CD8-positive, alpha-beta memory T cell (primary cell): Measurements from ENCODE around the gene ARMC6. TPM values are rescaled to one million over a fixed set of nuclear protein-coding genes. Genes with fewer than 3 reads are reported as not detected.

ENCODE experiments used
- CTCF ChIA-PET: fragments of 350-600 bp; sonication (Branson Sonifier 250); formaldehyde crosslinking; loops from one replicate; lab custom pipeline; 2021; ENCODE audit warnings: antibody characterized with exemption; lab: Charles Lee
- POLR2A ChIA-PET: fragments of 350-600 bp; sonication (Branson Sonifier 250); formaldehyde crosslinking; loops from one replicate; lab custom pipeline; 2021; ENCODE audit warnings: antibody characterized with exemption; lab: Charles Lee
- DNase-seq, 5 donors: peaks; one replicate each; pipeline versions ENCODE4 v3.0.0 to v3.0.0-alpha.2; 2020 to 2022; ENCODE audit warnings: mixed read lengths in 1 of 5
- H3K27ac ChIP-seq: one replicate; pipeline ENCODE4 v1.7.0; 2013; ENCODE audit warnings: low read depth, mild to moderate bottlenecking, low read length, moderate library complexity
- H3K27me3 ChIP-seq: 2 replicates; pipeline ENCODE4 v1.7.0; 2013; ENCODE audit warnings: low read length, mild to moderate bottlenecking; ENCODE audit not compliant: insufficient read depth, poor library complexity, severe bottlenecking
- H3K36me3 ChIP-seq: 2 replicates; pipeline ENCODE4 v1.7.0; 2013; ENCODE audit warnings: mild to moderate bottlenecking, low read length, moderate library complexity; ENCODE audit not compliant: insufficient read depth
- H3K4me1 ChIP-seq: 2 replicates; pipeline ENCODE4 v1.7.0; 2013; ENCODE audit warnings: mild to moderate bottlenecking, low read length, moderate library complexity; ENCODE audit not compliant: insufficient read depth
- H3K4me3 ChIP-seq: 2 replicates; pipeline ENCODE4 v1.7.0; 2013; ENCODE audit warnings: mild to moderate bottlenecking, low read length
- H3K9me3 ChIP-seq: 2 replicates; pipeline ENCODE4 v1.7.0; 2013; ENCODE audit warnings: mild to moderate bottlenecking, low read length
- H3K27ac Mint-ChIP-seq, 8 donors: one replicate each; pipeline ENCODE4 v1.8.0; 2020 to 2021; ENCODE audit warnings: mixed read lengths in 8 of 8, mild to moderate bottlenecking in 6 of 8, inconsistent platforms in 3 of 8, moderate library complexity in 3 of 8
- H3K27me3 Mint-ChIP-seq, 2 donors: one replicate each; pipeline ENCODE4 v1.8.0; 2020 to 2021; ENCODE audit warnings: mixed read lengths in 2 of 2, mild to moderate bottlenecking in 1 of 2, moderate library complexity in 1 of 2
- H3K36me3 Mint-ChIP-seq, 3 donors: one replicate each; pipeline ENCODE4 v1.8.0; 2020 to 2021; ENCODE audit warnings: mixed read lengths in 3 of 3, inconsistent platforms in 1 of 3, mild to moderate bottlenecking in 1 of 3
- H3K4me1 Mint-ChIP-seq, 3 donors: one replicate each; pipeline ENCODE4 v1.8.0; 2020 to 2021; ENCODE audit warnings: mixed read lengths in 3 of 3, inconsistent platforms in 1 of 3, mild to moderate bottlenecking in 1 of 3
- H3K4me3 Mint-ChIP-seq, 7 donors: one replicate each; pipeline ENCODE4 v1.8.0; 2020 to 2021; ENCODE audit warnings: mixed read lengths in 7 of 7, mild to moderate bottlenecking in 6 of 7, moderate library complexity in 4 of 7, inconsistent platforms in 2 of 7
- H3K9me3 Mint-ChIP-seq, 5 donors: one replicate each; pipeline ENCODE4 v1.8.0; 2020 to 2022; ENCODE audit warnings: mixed read lengths in 5 of 5, mild to moderate bottlenecking in 3 of 5, moderate library complexity in 2 of 5, inconsistent platforms in 1 of 5
- polyA plus RNA-seq: library from polyadenylated mRNA; unstranded; fragments of 300-500 nt; fragmentation: Illumina TruSeq; gene quantifications from one replicate; pipeline ENCODE4 v1.2.3, GENCODE V29; 2021
- total RNA-seq, 2 experiments: library from RNA; stranded (reverse); gene quantifications; one replicate each; pipeline ENCODE4 v1.2.3, GENCODE V29; 2021

ARMC6 gene
- total and polyA plus RNA-seq, 3 experiments from 2014 or later: 34.1 to 61.9 (median 57.6) TPM

GRCh38 chr19:19071897-19072296 is 38.5 kb downstream of the ARMC6 start:
- H3K27me3 ChIP-seq: no peaks in the 10 kb centered on the region
- Mint-ChIP-seq H3K36me3 (peaks cover 0 to 45% (median 14%) of the 10 kb centered on the region in 3 donors), H3K4me1 (peaks cover 42 to 60% (median 50%) of the 10 kb centered on the region in 3 donors), H3K9me3 (no peaks in the 10 kb centered on the region), H3K27me3 (no peaks in the 10 kb centered on the region), H3K4me3 (no peak overlapping the region), H3K27ac (peak overlapping the region in 1 of 8 donors; percentile 23)
- POLR2A ChIA-PET: no interaction called here
- DNase-seq: no peak
- no peaks in the 10 kb centered on the region for H3K9me3 ChIP-seq
- H3K27ac ChIP-seq: no peak overlapping the region
- no peaks in the 10 kb centered on the region for H3K36me3 ChIP-seq
- no peak overlapping the region for H3K4me3 ChIP-seq
- CTCF ChIA-PET: no interaction called here
- peaks cover 16% of the 10 kb centered on the region for H3K4me1 ChIP-seq

- Histone ChIP-seq H3K27ac (no peak overlapping the region), H3K4me1 (peaks cover 2% of the 10 kb centered on the region), H3K4me3 (no peak overlapping the region), H3K27me3 (no peaks in the 10 kb centered on the region), H3K9me3 (no peaks in the 10 kb centered on the region), H3K36me3 (no peaks in the 10 kb centered on the region)
- peak overlapping the region in 1 of 8 donors; percentile 9 for H3K27ac Mint-ChIP-seq
- ChIA-PET POLR2A (interaction anchor here (0.5 to 0.6 kb wide), 2 partner anchors 221 to 914 kb away, joined by 3 read pairs; no protein-coding TSS in a partner anchor), CTCF (no interaction called here)
- H3K36me3 Mint-ChIP-seq: peaks cover 3 to 59% (median 18%) of the 10 kb centered on the region in 3 donors
- H3K4me1 Mint-ChIP-seq: peaks cover 37 to 57% (median 45%) of the 10 kb centered on the region in 3 donors
- no peak overlapping the region for H3K4me3 Mint-ChIP-seq
- no peaks in the 10 kb centered on the region for H3K9me3 Mint-ChIP-seq
- no peak for DNase-seq
- no peaks in the 10 kb centered on the region for H3K27me3 Mint-ChIP-seq
Observed at GRCh38 chr19:19074196-19074882, 40.9 kb downstream of the ARMC6 start.

DNA sequence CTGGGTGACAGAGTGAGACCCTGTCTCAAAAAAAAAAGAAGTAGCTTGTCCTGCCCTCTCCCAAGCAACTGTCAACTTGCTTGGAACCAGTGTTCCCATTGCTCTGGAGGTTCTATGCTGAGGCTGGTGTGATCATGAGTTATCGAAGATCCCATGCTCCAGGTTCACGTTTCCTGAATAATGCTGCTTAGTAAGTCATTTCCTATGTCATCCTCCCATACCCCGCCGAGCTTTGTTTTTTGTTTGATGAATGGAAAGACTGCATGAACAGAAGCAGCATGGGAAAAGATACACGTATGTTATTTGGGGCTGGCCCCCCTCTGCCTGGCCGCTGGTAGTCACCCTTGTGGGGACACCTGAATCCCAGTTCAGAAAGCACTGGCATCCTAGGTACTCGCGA is 41.7 kb downstream of the ARMC6 start:
- Histone ChIP-seq H3K36me3 (no peaks in the 10 kb centered on the region), H3K4me1 (no peaks in the 10 kb centered on the region), H3K4me3 (no peak overlapping the region), H3K27me3 (no peaks in the 10 kb centered on the region), H3K9me3 (no peaks in the 10 kb centered on the region), H3K27ac (no peak overlapping the region)
- Mint-ChIP-seq H3K4me1 (peaks cover 39 to 58% (median 49%) of the 10 kb centered on the region in 3 donors), H3K27ac (no peak overlapping the region), H3K36me3 (peaks cover 3 to 65% (median 16%) of the 10 kb centered on the region in 3 donors), H3K27me3 (no peaks in the 10 kb centered on the region), H3K4me3 (no peak overlapping the region), H3K9me3 (no peaks in the 10 kb centered on the region)
- ChIA-PET CTCF (no interaction called here), POLR2A (interaction anchor here (0.5 to 0.6 kb wide), 2 partner anchors 220 to 915 kb away, joined by 3 read pairs; no protein-coding TSS in a partner anchor)
- DNase-seq: no peak

DNA sequence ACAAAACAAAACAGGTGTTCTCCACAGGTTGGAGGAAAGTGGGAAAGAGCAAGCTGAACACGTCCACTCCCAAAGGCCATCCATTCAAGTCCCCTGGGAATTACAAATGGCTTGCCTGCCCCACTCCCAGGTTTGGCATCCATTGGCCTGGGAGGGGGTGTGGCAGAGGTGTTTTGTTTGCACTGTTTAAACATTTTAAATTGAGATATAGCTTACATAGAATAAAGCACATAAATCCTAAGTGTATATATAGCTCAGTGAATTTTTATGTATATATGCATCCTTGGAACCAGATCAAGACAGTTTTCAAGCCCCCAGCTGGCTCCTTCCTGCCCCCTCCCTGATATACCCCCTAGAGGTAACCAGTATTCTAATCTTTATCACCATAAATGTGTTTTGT is 43.1 kb downstream of the ARMC6 start:
- H3K27ac ChIP-seq: no peak overlapping the region
- no peak overlapping the region for H3K4me3 ChIP-seq
- no peak overlapping the region for H3K27ac Mint-ChIP-seq
- no peak for DNase-seq
- ChIA-PET CTCF (interaction anchor here (0.5 to 1.0 kb wide), 2 partner anchors 12 to 384 kb away, joined by 3 read pairs; no protein-coding TSS in a partner anchor), POLR2A (no interaction called here)
- H3K4me1 Mint-ChIP-seq: peaks cover 36 to 50% (median 46%) of the 10 kb centered on the region in 3 donors
- H3K27me3 Mint-ChIP-seq: no peaks in the 10 kb centered on the region
- no peaks in the 10 kb centered on the region for H3K4me1 ChIP-seq
- no peaks in the 10 kb centered on the region for H3K27me3 ChIP-seq
- H3K36me3 ChIP-seq: no peaks in the 10 kb centered on the region
- no peak overlapping the region for H3K4me3 Mint-ChIP-seq
- no peaks in the 10 kb centered on the region for H3K9me3 Mint-ChIP-seq
- peaks cover 3 to 58% (median 14%) of the 10 kb centered on the region in 3 donors for H3K36me3 Mint-ChIP-seq
- H3K9me3 ChIP-seq: no peaks in the 10 kb centered on the region

- CTCF ChIA-PET: interaction anchor here (1.0 kb wide), 1 partner anchor 12 kb away, joined by 3 read pairs; no protein-coding TSS in a partner anchor
- Histone ChIP-seq H3K4me3 (no peak overlapping the region), H3K4me1 (no peaks in the 10 kb centered on the region), H3K27me3 (no peaks in the 10 kb centered on the region), H3K27ac (no peak overlapping the region), H3K9me3 (no peaks in the 10 kb centered on the region), H3K36me3 (no peaks in the 10 kb centered on the region)
- no peak for DNase-seq
- no peak overlapping the region for H3K4me3 Mint-ChIP-seq
- no peaks in the 10 kb centered on the region for H3K9me3 Mint-ChIP-seq
- no peaks in the 10 kb centered on the region for H3K27me3 Mint-ChIP-seq
- POLR2A ChIA-PET: no interaction called here
- peak overlapping the region in 1 of 8 donors; percentile 55 for H3K27ac Mint-ChIP-seq
- peaks cover 33 to 52% (median 43%) of the 10 kb centered on the region in 3 donors for H3K4me1 Mint-ChIP-seq
- H3K36me3 Mint-ChIP-seq: peaks cover 3 to 59% (median 14%) of the 10 kb centered on the region in 3 donors
Observed at GRCh38 chr19:19077103-19077502, 43.7 kb downstream of the ARMC6 start.

- Mint-ChIP-seq H3K9me3 (no peaks in the 10 kb centered on the region), H3K4me1 (peaks cover 28 to 43% (median 36%) of the 10 kb centered on the region in 3 donors), H3K27ac (no peak overlapping the region), H3K4me3 (no peak overlapping the region), H3K36me3 (peaks cover 3 to 60% (median 12%) of the 10 kb centered on the region in 3 donors), H3K27me3 (no peaks in the 10 kb centered on the region)
- Histone ChIP-seq H3K27ac (no peak overlapping the region), H3K36me3 (no peaks in the 10 kb centered on the region), H3K27me3 (no peaks in the 10 kb centered on the region), H3K4me3 (no peak overlapping the region), H3K4me1 (no peaks in the 10 kb centered on the region), H3K9me3 (no peaks in the 10 kb centered on the region)
- CTCF ChIA-PET: no interaction called here
- POLR2A ChIA-PET: no interaction called here
- no peak for DNase-seq
Observed at GRCh38 chr19:19078801-19079200, 45.4 kb downstream of the ARMC6 start.

- Histone ChIP-seq H3K27ac (no peak overlapping the region), H3K27me3 (no peaks in the 10 kb centered on the region), H3K4me1 (no peaks in the 10 kb centered on the region), H3K36me3 (no peaks in the 10 kb centered on the region), H3K9me3 (no peaks in the 10 kb centered on the region), H3K4me3 (no peak overlapping the region)
- Mint-ChIP-seq H3K27me3 (no peaks in the 10 kb centered on the region), H3K4me1 (peaks cover 23 to 40% (median 33%) of the 10 kb centered on the region in 3 donors), H3K36me3 (peaks cover 3 to 58% (median 9%) of the 10 kb centered on the region in 3 donors), H3K4me3 (no peak overlapping the region), H3K27ac (peak overlapping the region in 2 of 8 donors; percentile 29 to 42), H3K9me3 (no peaks in the 10 kb centered on the region)
- DNase-seq: no peak
- ChIA-PET CTCF (no interaction called here), POLR2A (no interaction called here)
Observed at GRCh38 chr19:19079571-19079970, 46.2 kb downstream of the ARMC6 start.

DNA sequence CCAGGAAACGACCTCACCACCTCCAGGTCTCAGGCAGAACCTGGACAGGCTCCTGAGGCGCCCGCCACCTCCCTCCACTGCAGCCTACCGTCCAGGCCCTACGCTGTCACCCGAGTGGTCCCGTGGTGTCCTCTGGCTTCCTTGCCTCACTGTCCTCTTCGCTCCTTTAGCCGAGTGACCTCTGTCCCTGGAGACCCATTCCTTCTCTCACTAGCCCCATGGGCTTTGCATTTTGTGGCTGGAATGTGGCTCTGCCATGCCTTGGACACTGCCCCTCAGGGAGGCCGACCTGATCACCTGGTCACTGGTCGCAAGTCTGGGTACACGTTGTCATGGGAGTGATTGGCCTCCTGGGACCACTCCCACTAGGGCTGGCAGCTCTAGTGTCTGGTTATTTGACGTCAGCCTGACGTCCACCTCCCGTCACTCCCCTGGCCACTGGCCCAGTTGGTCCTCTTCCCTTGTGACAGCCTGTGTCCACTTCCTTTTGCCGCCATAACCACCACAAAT is 48.3 kb downstream of the ARMC6 start:
- Histone ChIP-seq H3K4me3 (no peak overlapping the region), H3K27me3 (no peaks in the 10 kb centered on the region), H3K4me1 (no peaks in the 10 kb centered on the region), H3K27ac (no peak overlapping the region), H3K9me3 (no peaks in the 10 kb centered on the region), H3K36me3 (no peaks in the 10 kb centered on the region)
- no peaks in the 10 kb centered on the region for H3K27me3 Mint-ChIP-seq
- POLR2A ChIA-PET: no interaction called here
- H3K27ac Mint-ChIP-seq: peak overlapping the region in 3 of 8 donors; percentile 37 to 66 (median 63)
- no peak for DNase-seq
- peaks cover 20 to 43% (median 22%) of the 10 kb centered on the region in 3 donors for H3K4me1 Mint-ChIP-seq
- H3K9me3 Mint-ChIP-seq: no peaks in the 10 kb centered on the region
- peaks cover 3 to 45% (median 6%) of the 10 kb centered on the region in 3 donors for H3K36me3 Mint-ChIP-seq
- CTCF ChIA-PET: no interaction called here
- no peak overlapping the region for H3K4me3 Mint-ChIP-seq
